Activated CD8-positive, alpha-beta memory T cell treated with anti-CD3 and anti-CD28 coated beads, Interleukin-2, amount 50 U/mL, for 1 hour (primary cell): ENCODE measurements around the gene KIAA1191.
"Not testable (repeated sequence)": the region's sequence is repeated elsewhere in the genome, so short reads cannot be mapped to it uniquely, and the experiment has no call there.

Experiments used
- DNase-seq: peaks from one replicate; pipeline ENCODE4 v3.0.0-alpha.2; 2020; ENCODE audit errors: extremely low read depth

Gene KIAA1191

DNA sequence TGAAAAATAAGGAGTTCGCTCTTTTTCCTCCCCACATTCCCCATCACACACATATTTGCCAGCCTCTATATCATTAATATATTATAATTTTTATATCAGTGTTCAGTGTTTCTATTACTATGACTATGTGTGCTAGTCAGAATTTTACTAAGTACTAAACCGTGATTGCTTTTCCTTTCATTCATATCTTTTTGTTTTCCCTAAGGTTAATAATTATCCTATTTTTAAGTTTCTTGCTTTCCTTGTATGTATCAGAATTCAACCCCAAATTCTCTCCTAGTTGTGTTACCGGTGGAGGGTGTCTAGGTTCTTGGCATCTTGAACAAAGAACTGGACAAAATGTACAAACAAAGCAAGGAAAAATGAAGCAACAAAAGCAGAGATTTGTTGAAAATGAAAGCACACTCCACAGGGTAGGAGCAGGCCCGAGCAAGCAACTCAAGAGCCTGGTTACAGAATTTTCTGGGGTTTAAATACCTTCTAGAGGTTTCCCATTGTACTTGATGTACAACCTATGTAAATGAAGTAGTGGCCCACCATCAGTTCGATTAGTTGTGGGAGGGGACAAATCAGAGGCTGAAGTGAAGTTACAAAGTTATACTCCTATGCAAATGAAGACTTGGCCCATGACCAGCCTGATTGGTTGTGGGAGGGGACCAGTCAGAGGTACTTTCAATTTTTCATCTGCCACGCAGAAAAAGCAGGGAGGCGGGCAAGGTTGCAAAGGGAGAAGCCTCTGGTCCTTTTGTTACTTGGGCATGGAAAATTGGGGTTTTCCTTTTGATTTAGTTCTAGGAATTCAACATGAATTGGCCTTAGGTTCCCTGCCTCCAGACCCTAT, 43.8 kb downstream of the KIAA1191 start:
- no peak for DNase-seq

DNA sequence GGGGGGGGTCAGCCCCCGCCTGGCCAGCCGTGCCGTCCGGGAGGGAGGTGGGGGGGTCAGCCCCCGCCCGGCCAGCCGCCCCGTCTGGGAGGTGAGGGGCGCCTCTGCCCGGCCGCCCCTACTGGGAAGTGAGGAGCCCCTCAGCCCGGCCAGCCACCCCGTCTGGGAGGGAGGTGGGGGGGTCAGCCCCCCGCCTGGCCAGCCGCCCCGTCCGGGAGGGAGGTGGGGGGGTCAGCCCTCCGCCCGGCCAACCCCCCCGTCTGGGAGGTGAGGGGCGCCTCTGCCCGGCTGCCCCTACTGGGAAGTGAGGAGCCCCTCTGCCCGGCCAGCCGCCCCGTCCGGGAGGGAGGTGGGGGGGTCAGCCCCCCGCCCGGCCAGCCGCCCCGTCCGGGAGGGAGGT, 56.2 kb downstream of the KIAA1191 start:
- DNase-seq: not testable (repeated sequence)
